NCI-H1048 (cell line): ENCODE results near the gene CNOT2.

Source experiments
- DNase-seq: peaks from one replicate; lab custom pipeline; 2025; lab: John Stamatoyannopoulos, UW

The CNOT2 gene

GRCh38 chr12:70242695-70243509 is at the start of gene CNOT2:
TSS of gene CNOT2 (plus strand) at chr12:70243433. CDS start at chr12:70278227, 34,794 bp downstream.
- peak; percentile 50 for DNase-seq

- no peak for DNase-seq
Observed at GRCh38 chr12:70194076-70194475, 49.2 kb upstream of the CNOT2 start.

- DNase-seq = no peak
Observed at GRCh38 chr12:70196811-70197281, 46.4 kb upstream of the CNOT2 start.

- no peak for DNase-seq
Observed at GRCh38 chr12:70197345-70197744, 45.9 kb upstream of the CNOT2 start.

- DNase-seq = no peak
Observed at GRCh38 chr12:70213707-70214106, 29.5 kb upstream of the CNOT2 start.

- DNase-seq = no peak
Observed at GRCh38 chr12:70214972-70215617, 28.1 kb upstream of the CNOT2 start.

- DNase-seq = no peak
Observed at GRCh38 chr12:70217416-70217815, 25.8 kb upstream of the CNOT2 start.

GRCh38 chr12:70221626-70222025 is 21.6 kb upstream of the CNOT2 start:
- no peak for DNase-seq

- DNase-seq = no peak
Observed at GRCh38 chr12:70227911-70228310, 15.3 kb upstream of the CNOT2 start.

- DNase-seq = no peak
Observed at GRCh38 chr12:70230934-70231606, 12.2 kb upstream of the CNOT2 start.

GRCh38 chr12:70236990-70237389 is 6.2 kb upstream of the CNOT2 start:
- DNase-seq = no peak

- DNase-seq = no peak
Observed at GRCh38 chr12:70240673-70241072, 2.6 kb upstream of the CNOT2 start.

- DNase-seq = no peak
Observed at GRCh38 chr12:70241845-70242244, 1.4 kb upstream of the CNOT2 start.

GRCh38 chr12:70243510-70244371 is 508 bp downstream of the CNOT2 start:
- DNase-seq = no peak

GRCh38 chr12:70244409-70244808 is 1.2 kb downstream of the CNOT2 start:
- no peak for DNase-seq

- no peak for DNase-seq
Observed at GRCh38 chr12:70245458-70245857, 2.2 kb downstream of the CNOT2 start.

- peak; percentile 18 for DNase-seq
Observed at GRCh38 chr12:70246580-70246979, 3.3 kb downstream of the CNOT2 start.

- DNase-seq = no peak
Observed at GRCh38 chr12:70247653-70248199, 4.5 kb downstream of the CNOT2 start.

GRCh38 chr12:70248876-70249275 is 5.6 kb downstream of the CNOT2 start:
- no peak for DNase-seq

GRCh38 chr12:70249903-70250302 is 6.7 kb downstream of the CNOT2 start:
- no peak for DNase-seq

- DNase-seq = no peak
Observed at GRCh38 chr12:70251226-70251625, 8.0 kb downstream of the CNOT2 start.

- DNase-seq = no peak
Observed at GRCh38 chr12:70251661-70252060, 8.4 kb downstream of the CNOT2 start.
